Immature natural killer cell (primary cell): Measurements from ENCODE around the gene ATF7. TPM values are rescaled to one million over a fixed set of nuclear protein-coding genes. Genes with fewer than 3 reads are reported as not detected.

ENCODE experiments used
- DNase-seq, 3 donors: peaks; one replicate each; pipeline ENCODE4 v3.0.0; 2022; ENCODE audit warnings: mixed read lengths in 1 of 3
- H3K27ac Mint-ChIP-seq, 6 donors: one replicate each; pipeline ENCODE4 v1.8.0; 2020; ENCODE audit warnings: mixed read lengths in 6 of 6, mild to moderate bottlenecking in 5 of 6, inconsistent platforms in 4 of 6, moderate library complexity in 3 of 6
- H3K27me3 Mint-ChIP-seq, 3 donors: one replicate each; pipeline ENCODE4 v1.8.0; 2020 to 2021; ENCODE audit warnings: low read depth in 3 of 3, mild to moderate bottlenecking in 3 of 3, mixed read lengths in 3 of 3, moderate library complexity in 3 of 3, inconsistent platforms in 1 of 3
- H3K36me3 Mint-ChIP-seq, 3 donors: one replicate each; pipeline ENCODE4 v1.8.0; 2020; ENCODE audit warnings: mixed read lengths in 3 of 3, inconsistent platforms in 2 of 3, mild to moderate bottlenecking in 2 of 3
- H3K4me1 Mint-ChIP-seq, 2 donors: one replicate each; pipeline ENCODE4 v1.8.0; 2020; ENCODE audit warnings: inconsistent platforms in 2 of 2, mild to moderate bottlenecking in 2 of 2, mixed read lengths in 2 of 2, moderate library complexity in 1 of 2
- H3K4me3 Mint-ChIP-seq, 5 donors: one replicate each; pipeline ENCODE4 v1.8.0; 2020; ENCODE audit warnings: mild to moderate bottlenecking in 5 of 5, mixed read lengths in 5 of 5, inconsistent platforms in 3 of 5, moderate library complexity in 3 of 5
- H3K9me3 Mint-ChIP-seq, 6 donors: one replicate each; pipeline ENCODE4 v1.8.0; 2020; ENCODE audit warnings: mild to moderate bottlenecking in 6 of 6, mixed read lengths in 6 of 6, inconsistent platforms in 4 of 6, moderate library complexity in 3 of 6
- polyA plus RNA-seq, 3 donors: library from polyadenylated mRNA; unstranded; fragments of 300-500 nt; fragmentation: Illumina TruSeq; gene quantifications; one replicate each; pipeline ENCODE4 v1.2.3, GENCODE V29; 2021

The ATF7 gene
- polyA plus RNA-seq, 3 donors from 2014 or later = 17.6 to 23.9 (median 17.7) TPM

DNA sequence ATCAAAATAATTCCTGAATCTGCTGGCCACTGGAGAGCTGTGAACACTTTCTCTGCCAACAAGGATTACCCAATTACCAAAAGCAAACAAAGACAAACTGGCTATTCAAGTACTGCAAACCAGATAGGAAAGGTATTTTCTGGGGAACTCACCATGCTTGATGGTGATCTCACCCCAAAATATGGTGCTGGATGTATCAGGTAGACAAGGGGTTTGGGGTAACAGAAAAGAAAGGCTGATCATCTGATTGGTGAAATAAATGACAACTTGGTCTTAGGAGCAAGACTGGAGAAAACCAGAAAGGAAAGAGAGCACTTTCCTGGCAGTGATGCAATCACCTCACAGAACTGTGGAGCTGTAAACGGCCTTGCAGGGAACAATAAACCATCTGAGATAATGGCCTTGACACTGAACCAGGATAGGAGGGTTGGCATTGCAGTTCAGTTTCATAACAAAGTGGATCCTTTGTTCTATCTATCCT, 87.9 kb downstream of the ATF7 start:
- no peak overlapping the region for H3K4me3 Mint-ChIP-seq
- peaks cover 26 to 31% (median 28%) of the 10 kb centered on the region in 3 donors for H3K36me3 Mint-ChIP-seq
- H3K9me3 Mint-ChIP-seq = no peaks in the 10 kb centered on the region
- no peaks in the 10 kb centered on the region for H3K4me1 Mint-ChIP-seq
- no peaks in the 10 kb centered on the region for H3K27me3 Mint-ChIP-seq
- no peak for DNase-seq
- H3K27ac Mint-ChIP-seq = peak overlapping the region in 1 of 6 donors; percentile 34

DNA sequence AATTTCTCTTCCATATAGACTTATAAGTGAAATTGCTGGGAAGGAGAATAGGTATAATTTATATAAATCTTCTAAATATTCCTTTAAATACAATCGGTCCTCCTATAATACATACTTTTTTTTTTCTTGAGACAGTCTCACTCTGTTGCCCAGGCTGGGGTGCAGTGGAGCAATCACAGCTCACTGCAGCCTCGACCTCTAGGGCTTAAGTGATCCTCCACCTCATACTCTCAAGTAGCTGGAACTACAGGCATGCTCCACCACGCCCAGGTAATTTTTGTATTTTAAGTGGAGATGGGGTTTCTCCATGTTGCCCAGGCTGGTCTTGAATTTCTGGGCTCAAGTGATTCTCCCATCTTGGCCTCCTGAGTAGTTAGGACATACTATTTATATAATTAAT, 89.2 kb downstream of the ATF7 start:
- no peak overlapping the region for H3K4me3 Mint-ChIP-seq
- peaks cover 0 to 2% (median 0%) of the 10 kb centered on the region in 3 donors for H3K27me3 Mint-ChIP-seq
- DNase-seq = no peak
- H3K4me1 Mint-ChIP-seq = no peaks in the 10 kb centered on the region
- H3K9me3 Mint-ChIP-seq = no peaks in the 10 kb centered on the region
- no peak overlapping the region for H3K27ac Mint-ChIP-seq
- H3K36me3 Mint-ChIP-seq = peaks cover 31 to 40% (median 40%) of the 10 kb centered on the region in 3 donors

DNA sequence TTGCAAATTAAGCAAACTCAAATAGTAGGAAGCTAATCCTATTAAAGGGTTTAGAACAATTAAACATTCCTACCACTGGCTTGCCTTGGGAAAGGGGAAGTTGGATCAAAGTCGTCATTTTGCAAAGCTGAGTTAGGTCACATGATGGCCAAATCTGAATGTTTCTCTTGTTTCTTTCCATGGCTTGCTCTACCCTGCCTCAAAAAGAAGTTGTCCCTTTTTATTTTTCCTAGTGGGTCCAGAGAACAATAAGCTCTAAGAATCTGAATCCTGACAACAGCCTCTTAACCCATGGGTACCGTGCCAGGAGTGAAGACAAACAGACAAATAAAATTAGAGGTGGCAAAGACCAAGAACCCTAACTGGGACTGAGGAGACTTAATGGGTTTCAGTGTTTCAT, 92.7 kb downstream of the ATF7 start:
- Mint-ChIP-seq H3K27ac (no peak overlapping the region), H3K9me3 (no peaks in the 10 kb centered on the region), H3K4me3 (no peak overlapping the region), H3K36me3 (peaks cover 31 to 44% (median 38%) of the 10 kb centered on the region in 3 donors), H3K4me1 (no peaks in the 10 kb centered on the region), H3K27me3 (peaks cover 0 to 2% (median 2%) of the 10 kb centered on the region in 3 donors)
- DNase-seq = no peak

DNA sequence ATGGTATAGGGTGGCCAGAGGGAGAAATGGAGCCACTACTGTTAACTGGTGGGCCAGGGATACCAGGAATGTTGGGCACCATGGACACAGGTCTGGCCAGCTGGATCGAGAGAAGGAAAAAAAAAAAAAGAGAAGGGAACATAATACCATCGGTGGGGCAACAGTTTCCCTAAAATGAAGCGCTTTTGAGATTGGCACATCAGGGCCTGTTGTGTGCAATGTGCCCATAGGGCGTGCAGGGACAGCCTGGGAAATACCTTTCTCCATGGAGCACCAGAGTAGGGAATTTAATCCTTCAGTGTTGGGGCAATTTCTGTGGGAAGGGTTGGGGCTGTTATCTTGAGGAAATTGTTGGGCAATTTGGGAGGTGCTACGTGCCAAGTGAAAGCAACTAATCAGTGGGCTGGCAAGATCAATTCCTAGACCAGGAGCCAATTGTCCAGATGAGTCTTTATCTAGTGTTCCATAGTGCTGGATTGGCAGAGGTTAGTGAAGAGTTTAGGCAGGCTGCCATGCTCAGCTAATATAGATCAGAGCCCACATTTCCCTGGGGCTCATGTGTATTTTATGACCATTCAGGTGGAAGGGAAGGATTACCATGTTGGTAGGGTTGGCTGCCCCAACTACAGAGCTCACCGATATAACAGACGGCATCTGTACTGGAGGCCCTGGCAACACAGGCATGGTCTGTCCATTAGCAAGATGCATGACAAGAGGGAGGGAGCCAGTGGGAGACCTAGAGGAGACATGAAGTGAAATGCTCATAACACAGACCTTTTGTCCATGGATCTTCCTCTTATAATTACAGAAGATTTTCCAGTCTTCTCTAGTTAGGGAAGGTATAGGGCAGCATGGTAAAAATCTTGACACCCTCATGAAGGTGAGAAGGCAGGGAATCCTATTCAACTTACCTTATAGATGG, 93.4 kb downstream of the ATF7 start:
- H3K4me3 Mint-ChIP-seq = no peak overlapping the region
- peaks cover 31 to 44% (median 38%) of the 10 kb centered on the region in 3 donors for H3K36me3 Mint-ChIP-seq
- no peaks in the 10 kb centered on the region for H3K9me3 Mint-ChIP-seq
- peaks cover 0 to 2% (median 2%) of the 10 kb centered on the region in 3 donors for H3K27me3 Mint-ChIP-seq
- peak overlapping the region in 3 of 6 donors; percentile 47 to 68 (median 49) for H3K27ac Mint-ChIP-seq
- no peak for DNase-seq
- no peaks in the 10 kb centered on the region for H3K4me1 Mint-ChIP-seq

DNA sequence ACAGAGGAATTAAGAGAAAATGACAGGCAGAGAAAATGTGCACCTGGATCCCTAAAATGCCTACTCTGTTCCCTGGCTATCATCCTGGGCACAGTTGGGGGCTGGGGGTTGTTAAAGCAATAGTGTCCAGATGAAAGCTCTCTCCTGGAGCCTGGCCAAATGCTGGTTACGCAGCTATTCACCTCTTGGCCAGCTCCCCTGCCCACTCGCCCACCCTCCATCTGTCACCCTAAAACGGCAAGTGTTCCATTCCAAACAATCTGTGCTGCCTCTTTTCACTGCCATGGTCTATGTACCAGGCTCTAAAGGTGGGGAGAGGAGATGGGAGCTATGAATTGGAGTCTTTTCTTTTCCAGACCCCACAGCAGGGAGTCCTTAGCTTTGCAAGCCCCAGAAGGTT, 94.2 kb downstream of the ATF7 start:
- peaks cover 0 to 2% (median 2%) of the 10 kb centered on the region in 3 donors for H3K27me3 Mint-ChIP-seq
- peaks cover 31 to 44% (median 38%) of the 10 kb centered on the region in 3 donors for H3K36me3 Mint-ChIP-seq

DNA sequence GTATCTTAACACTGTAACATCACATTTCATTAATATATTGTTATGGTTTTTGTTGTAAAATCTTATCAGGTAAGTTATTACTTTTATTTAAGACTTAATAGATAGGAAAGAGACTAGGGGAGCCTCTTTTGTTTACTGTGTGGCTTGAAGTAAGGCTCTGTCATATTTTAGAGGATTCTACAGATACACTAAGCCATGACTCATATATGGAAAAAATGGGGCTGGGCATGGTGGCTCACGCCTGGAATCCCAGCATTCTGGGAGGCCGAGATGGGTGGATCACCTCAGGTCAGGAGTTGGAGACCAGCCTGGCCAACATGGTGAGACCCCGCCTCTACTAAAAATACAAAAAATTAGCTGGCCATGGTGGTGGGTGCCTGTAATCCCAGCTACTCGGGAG, 95.3 kb downstream of the ATF7 start:
- Mint-ChIP-seq H3K27ac (no peak overlapping the region), H3K36me3 (peaks cover 32 to 46% (median 37%) of the 10 kb centered on the region in 3 donors), H3K9me3 (no peaks in the 10 kb centered on the region), H3K4me3 (no peak overlapping the region), H3K27me3 (peaks cover 0 to 2% (median 2%) of the 10 kb centered on the region in 3 donors), H3K4me1 (no peaks in the 10 kb centered on the region)
- DNase-seq = no peak

More for the DNA sequence above, 94.2 kb downstream of the ATF7 start:
- Mint-ChIP-seq H3K9me3 (no peaks in the 10 kb centered on the region), H3K4me3 (no peak overlapping the region), H3K4me1 (no peaks in the 10 kb centered on the region), H3K27ac (no peak overlapping the region)
- no peak for DNase-seq

DNA sequence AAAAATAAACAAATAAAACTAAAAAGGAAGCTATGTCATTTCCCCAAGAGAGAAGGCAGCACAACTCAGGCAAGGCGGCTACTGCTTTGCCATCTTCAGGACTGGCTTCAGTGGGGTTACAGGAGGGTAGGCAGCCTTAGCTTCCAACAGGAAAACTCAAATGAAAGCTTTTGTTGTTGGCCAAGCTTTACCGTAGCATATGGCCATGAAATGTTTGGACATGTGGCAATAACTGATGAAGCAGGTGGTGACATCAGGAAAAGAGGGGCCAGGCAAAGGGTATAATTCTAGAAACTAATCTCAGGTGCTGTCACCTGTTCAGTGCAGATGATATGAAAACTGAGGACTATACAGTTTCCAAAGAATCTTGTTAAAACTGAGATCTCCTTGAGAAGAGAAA, 96.1 kb downstream of the ATF7 start:
- no peak overlapping the region for H3K4me3 Mint-ChIP-seq
- H3K9me3 Mint-ChIP-seq = no peaks in the 10 kb centered on the region
- H3K36me3 Mint-ChIP-seq = peaks cover 26 to 43% (median 34%) of the 10 kb centered on the region in 3 donors
- no peak overlapping the region for H3K27ac Mint-ChIP-seq
- no peak for DNase-seq
- no peaks in the 10 kb centered on the region for H3K4me1 Mint-ChIP-seq
- peaks cover 0 to 2% (median 2%) of the 10 kb centered on the region in 3 donors for H3K27me3 Mint-ChIP-seq

GRCh38 chr12:53524476-53524875, 101.7 kb downstream of the ATF7 start:
- Mint-ChIP-seq H3K27me3 (peaks cover 0 to 2% (median 0%) of the 10 kb centered on the region in 3 donors), H3K4me1 (no peaks in the 10 kb centered on the region), H3K4me3 (no peak overlapping the region), H3K36me3 (peaks cover 22 to 53% (median 24%) of the 10 kb centered on the region in 3 donors), H3K27ac (peak overlapping the region in 1 of 6 donors; percentile 27), H3K9me3 (no peaks in the 10 kb centered on the region)
- no peak for DNase-seq

- Mint-ChIP-seq H3K36me3 (peaks cover 21 to 50% (median 22%) of the 10 kb centered on the region in 3 donors), H3K27ac (no peak overlapping the region), H3K4me1 (no peaks in the 10 kb centered on the region), H3K27me3 (no peaks in the 10 kb centered on the region), H3K9me3 (peaks cover 0 to 2% (median 0%) of the 10 kb centered on the region in 6 donors), H3K4me3 (no peak overlapping the region)
- no peak for DNase-seq
Observed at GRCh38 chr12:53523131-53523530, 103.1 kb downstream of the ATF7 start.

DNA sequence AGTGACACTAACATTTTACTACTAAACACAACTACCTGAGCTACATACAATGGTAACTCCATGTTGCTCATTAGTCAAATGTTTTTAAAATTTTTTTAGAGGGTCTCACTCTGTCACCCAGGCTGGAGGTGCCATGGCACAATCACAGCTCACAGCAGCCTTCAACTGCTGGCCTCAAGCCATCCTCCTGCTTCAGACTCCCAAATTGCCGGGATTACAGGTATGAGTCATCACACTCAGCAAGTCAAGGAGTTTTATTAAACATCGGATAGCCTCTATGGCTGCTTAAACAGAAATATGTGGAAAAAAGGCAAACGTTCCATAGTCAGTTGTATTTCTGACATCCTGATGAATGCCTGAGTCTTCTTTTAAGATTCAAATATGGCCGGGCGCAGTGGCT, 107.8 kb downstream of the ATF7 start:
- H3K9me3 Mint-ChIP-seq = peaks cover 0 to 2% (median 0%) of the 10 kb centered on the region in 6 donors
- no peak overlapping the region for H3K4me3 Mint-ChIP-seq
- no peaks in the 10 kb centered on the region for H3K4me1 Mint-ChIP-seq
- DNase-seq = no peak
- H3K36me3 Mint-ChIP-seq = peaks cover 17 to 58% (median 40%) of the 10 kb centered on the region in 3 donors
- peaks cover 0 to 2% (median 0%) of the 10 kb centered on the region in 3 donors for H3K27me3 Mint-ChIP-seq
- H3K27ac Mint-ChIP-seq = no peak overlapping the region

- H3K27me3 Mint-ChIP-seq = peaks cover 0 to 5% (median 0%) of the 10 kb centered on the region in 3 donors
- peak overlapping the region in 1 of 6 donors; percentile 51 for H3K27ac Mint-ChIP-seq
- H3K9me3 Mint-ChIP-seq = peaks cover 0 to 2% (median 0%) of the 10 kb centered on the region in 6 donors
- no peak overlapping the region for H3K4me3 Mint-ChIP-seq
- H3K4me1 Mint-ChIP-seq = no peaks in the 10 kb centered on the region
- no peak for DNase-seq
- H3K36me3 Mint-ChIP-seq = peaks cover 16 to 55% (median 39%) of the 10 kb centered on the region in 3 donors
Observed at GRCh38 chr12:53516758-53517455, 109.3 kb downstream of the ATF7 start.

DNA sequence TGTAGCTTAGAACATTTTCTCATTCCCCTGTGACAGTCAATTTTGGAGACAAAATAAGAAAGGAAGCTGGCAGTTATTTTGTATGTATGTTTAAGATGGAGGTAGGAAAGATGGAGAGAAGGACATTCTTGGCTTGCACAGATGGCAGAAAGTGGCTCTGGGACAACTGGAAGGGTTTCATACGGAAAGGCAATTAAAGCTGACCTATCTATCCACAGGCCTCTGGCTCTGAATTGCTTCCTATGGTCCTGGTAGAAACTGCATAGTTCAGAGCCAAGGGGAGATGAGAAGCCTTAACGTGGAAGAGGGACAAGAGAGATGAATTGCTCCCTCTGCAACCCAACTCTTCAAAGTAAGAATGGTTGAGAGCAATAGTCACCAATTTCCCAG, 110.9 kb downstream of the ATF7 start:
- Mint-ChIP-seq H3K4me3 (no peak overlapping the region), H3K36me3 (peaks cover 14 to 49% (median 29%) of the 10 kb centered on the region in 3 donors), H3K9me3 (peaks cover 0 to 2% (median 0%) of the 10 kb centered on the region in 6 donors), H3K4me1 (no peaks in the 10 kb centered on the region), H3K27ac (no peak overlapping the region), H3K27me3 (peaks cover 0 to 10% (median 0%) of the 10 kb centered on the region in 3 donors)
- DNase-seq = no peak

DNA sequence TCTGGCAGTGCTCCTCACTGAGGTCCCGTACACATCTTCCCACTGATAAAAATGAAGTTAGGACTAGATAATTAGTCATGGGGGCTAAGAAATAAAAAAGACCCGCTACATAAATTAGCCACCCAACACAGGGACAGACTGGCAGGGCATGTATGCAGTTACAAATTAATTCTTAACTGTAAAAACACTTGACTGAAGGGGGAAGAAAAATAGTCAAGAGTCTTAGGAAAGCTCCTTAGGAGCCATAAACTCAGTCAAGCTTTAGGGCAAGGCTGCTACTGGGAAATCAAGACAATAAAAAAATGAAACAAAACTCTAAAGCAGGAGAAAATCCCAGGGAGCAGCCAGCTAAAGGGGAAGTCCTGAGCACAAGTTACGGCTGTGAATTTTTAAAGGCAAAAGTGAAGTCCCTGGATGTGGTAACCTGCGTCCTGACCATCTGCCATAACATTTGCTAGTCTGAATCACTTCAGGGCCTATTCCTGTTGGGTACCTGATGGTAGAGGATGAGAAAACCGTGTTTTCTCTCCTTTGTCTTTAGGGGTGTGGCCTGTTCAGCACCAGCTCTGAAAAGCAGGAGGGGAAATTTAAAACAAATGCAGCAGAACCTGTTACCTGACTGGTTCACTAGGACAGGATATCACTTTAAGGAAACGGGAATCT, 111.4 kb downstream of the ATF7 start:
- Mint-ChIP-seq H3K4me1 (no peaks in the 10 kb centered on the region), H3K36me3 (peaks cover 14 to 44% (median 25%) of the 10 kb centered on the region in 3 donors), H3K27me3 (peaks cover 0 to 10% (median 0%) of the 10 kb centered on the region in 3 donors), H3K9me3 (peaks cover 0 to 2% (median 0%) of the 10 kb centered on the region in 6 donors), H3K4me3 (no peak overlapping the region), H3K27ac (no peak overlapping the region)
- DNase-seq = no peak
